SK-N-SH treated with all-trans-retinoic acid at 6 μM for 48 hours (cell line): Measurements from ENCODE around the gene RAB23.

Source experiments
- ISL1 ChIP-seq: fragments of 250-450 bp; sonication (Bioruptor Pico); IDR thresholded peaks from 2 replicates; pipeline ENCODE4 v2.1.2; 2022; ENCODE audit warnings: mild to moderate bottlenecking, moderate library complexity
- OSR1 ChIP-seq: fragments of 250-450 bp; sonication (Bioruptor Pico); IDR thresholded peaks from 2 replicates; pipeline ENCODE4 v1.8.0; 2022; ENCODE audit warnings: moderate library complexity, mild to moderate bottlenecking, inconsistent platforms
- TOX ChIP-seq: fragments of 250-450 bp; sonication (Bioruptor Pico); IDR thresholded peaks from 2 replicates; pipeline ENCODE4 v1.8.0; 2021; ENCODE audit warnings: mild to moderate bottlenecking, moderate library complexity, borderline replicate concordance
- ZFP30 ChIP-seq: fragments of 450-650 bp; formaldehyde crosslinking; IDR thresholded peaks from 2 replicates; pipeline ENCODE4 v1.5.0; 2022; ENCODE audit warnings: mild to moderate bottlenecking, moderate library complexity
- ZNF8 ChIP-seq: fragments of 450-650 bp; formaldehyde crosslinking; IDR thresholded peaks from 2 replicates; pipeline ENCODE4 v1.5.0; 2020; ENCODE audit warnings: mild to moderate bottlenecking, moderate library complexity
- TF ChIP-seq, protein P1 (sequence below): fragments of 250-450 bp; sonication (Bioruptor Pico); IDR thresholded peaks from 2 replicates; pipeline ENCODE4 v1.8.0; 2021; ENCODE audit warnings: low read depth, mild to moderate bottlenecking, moderate library complexity, borderline replicate concordance
- TF ChIP-seq, protein P2 (sequence below): fragments of 250-450 bp; sonication (Bioruptor Pico); IDR thresholded peaks from 2 replicates; pipeline ENCODE4 v1.5.1; 2021; ENCODE audit warnings: mild to moderate bottlenecking, moderate library complexity

DNA sequence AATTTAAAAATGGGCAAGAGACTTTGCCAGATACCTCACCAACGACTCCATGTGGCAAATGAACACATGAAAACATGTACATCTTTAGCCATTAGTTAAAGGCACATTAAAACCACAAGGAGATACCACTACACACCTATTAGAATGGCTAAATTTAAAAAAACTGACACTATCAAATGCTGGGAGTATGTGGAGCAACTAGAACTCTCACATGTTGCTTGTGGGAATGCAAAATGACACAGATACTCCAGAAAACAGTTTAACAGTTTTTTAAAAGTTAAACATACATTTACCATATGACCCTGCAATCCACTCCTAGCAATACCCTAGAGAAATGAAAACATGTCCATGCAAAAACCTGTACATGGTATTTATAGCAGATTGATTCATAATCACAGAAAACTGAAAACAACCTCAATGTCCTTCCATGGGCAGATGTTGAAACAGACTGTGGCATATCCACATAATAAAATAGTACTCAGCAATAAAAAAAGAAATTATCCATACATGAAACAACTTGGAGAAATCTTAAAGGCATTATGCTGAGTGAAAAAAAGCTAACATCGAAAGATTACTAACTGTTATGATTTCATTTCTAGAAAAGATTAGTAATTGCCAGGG is 1.9 kb downstream of the RAB23 start:
- TF ChIP-seq ZNF8: peak; percentile 79
- no peak for TF ChIP-seq TOX
- TF ChIP-seq, protein P1, sequence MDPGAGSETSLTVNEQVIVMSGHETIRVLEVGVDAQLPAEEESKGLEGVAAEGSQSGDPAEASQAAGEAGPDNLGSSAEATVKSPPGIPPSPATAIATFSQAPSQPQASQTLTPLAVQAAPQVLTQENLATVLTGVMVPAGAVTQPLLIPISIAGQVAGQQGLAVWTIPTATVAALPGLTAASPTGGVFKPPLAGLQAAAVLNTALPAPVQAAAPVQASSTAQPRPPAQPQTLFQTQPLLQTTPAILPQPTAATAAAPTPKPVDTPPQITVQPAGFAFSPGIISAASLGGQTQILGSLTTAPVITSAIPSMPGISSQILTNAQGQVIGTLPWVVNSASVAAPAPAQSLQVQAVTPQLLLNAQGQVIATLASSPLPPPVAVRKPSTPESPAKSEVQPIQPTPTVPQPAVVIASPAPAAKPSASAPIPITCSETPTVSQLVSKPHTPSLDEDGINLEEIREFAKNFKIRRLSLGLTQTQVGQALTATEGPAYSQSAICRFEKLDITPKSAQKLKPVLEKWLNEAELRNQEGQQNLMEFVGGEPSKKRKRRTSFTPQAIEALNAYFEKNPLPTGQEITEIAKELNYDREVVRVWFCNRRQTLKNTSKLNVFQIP (CRISPR knock-in tag): no peak
- TF ChIP-seq OSR1 (CRISPR knock-in tag): no peak
- TF ChIP-seq, protein P2, sequence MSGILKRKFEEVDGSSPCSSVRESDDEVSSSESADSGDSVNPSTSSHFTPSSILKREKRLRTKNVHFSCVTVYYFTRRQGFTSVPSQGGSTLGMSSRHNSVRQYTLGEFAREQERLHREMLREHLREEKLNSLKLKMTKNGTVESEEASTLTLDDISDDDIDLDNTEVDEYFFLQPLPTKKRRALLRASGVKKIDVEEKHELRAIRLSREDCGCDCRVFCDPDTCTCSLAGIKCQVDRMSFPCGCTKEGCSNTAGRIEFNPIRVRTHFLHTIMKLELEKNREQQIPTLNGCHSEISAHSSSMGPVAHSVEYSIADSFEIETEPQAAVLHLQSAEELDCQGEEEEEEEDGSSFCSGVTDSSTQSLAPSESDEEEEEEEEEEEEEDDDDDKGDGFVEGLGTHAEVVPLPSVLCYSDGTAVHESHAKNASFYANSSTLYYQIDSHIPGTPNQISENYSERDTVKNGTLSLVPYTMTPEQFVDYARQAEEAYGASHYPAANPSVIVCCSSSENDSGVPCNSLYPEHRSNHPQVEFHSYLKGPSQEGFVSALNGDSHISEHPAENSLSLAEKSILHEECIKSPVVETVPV: no peak
- no peak for TF ChIP-seq ISL1 (CRISPR knock-in tag)
- TF ChIP-seq ZFP30: no peak
